Cardiac muscle cell (in vitro differentiated cells and primary cell): ENCODE results near the gene HOTAIR. TPM values are rescaled to one million over a fixed set of nuclear protein-coding genes. Genes with fewer than 3 reads are reported as not detected.

ENCODE experiments used
- DNase-seq, 2 donors: peaks; one replicate each; pipeline versions ENCODE4 v3.0.0 to v3.0.0-alpha.2; 2010 to 2017; ENCODE audit warnings: low read depth in 1 of 2, low spot score in 1 of 2
- H3K27ac ChIP-seq: fragments of 200-600 bp; sonication (generic); 2 replicates; pipeline ENCODE4 v1.5.1; 2016
- H3K27me3 ChIP-seq: fragments of 200-600 bp; sonication (generic); 2 replicates; pipeline ENCODE4 v1.6.0; 2016; ENCODE audit warnings: control low read depth
- H3K36me3 ChIP-seq: fragments of 200-600 bp; sonication (generic); 2 replicates; pipeline ENCODE4 v1.5.1; 2016; ENCODE audit warnings: control low read depth
- H3K4me1 ChIP-seq: fragments of 200-600 bp; sonication (generic); 2 replicates; pipeline ENCODE4 v1.8.1; 2017; ENCODE audit warnings: low read depth, mild to moderate bottlenecking, mixed run types
- H3K4me3 ChIP-seq: fragments of 200-600 bp; sonication (generic); 2 replicates; pipeline ENCODE4 v1.5.1; 2016; ENCODE audit warnings: mild to moderate bottlenecking
- H3K9me3 ChIP-seq: fragments of 200-600 bp; sonication (generic); 2 replicates; pipeline ENCODE4 v1.5.1; 2017; ENCODE audit warnings: low read depth, mild to moderate bottlenecking, control low read depth
- polyA plus RNA-seq: library from polyadenylated mRNA; unstranded; fragments of >200 nt; fragmentation: Nextera tagmentation; extraction: Ambion mirVana; gene quantifications from 2 replicates; pipeline ENCODE4 v1.2.1, GENCODE V29; 2016
- total RNA-seq: library from RNA; depleted of rRNA; stranded (reverse); fragments of >200 nt; gene quantifications from 2 replicates; pipeline ENCODE4 v1.2.3, GENCODE V29; 2016
- TF ChIP-seq, protein P1 (sequence below): IDR thresholded peaks from 2 replicates; pipeline ENCODE4 v1.5.1; 2012; ENCODE audit warnings: low read depth, mild to moderate bottlenecking, low read length

The HOTAIR gene
- total and polyA plus RNA-seq, 2 experiments from 2014 or later: not detected

DNA sequence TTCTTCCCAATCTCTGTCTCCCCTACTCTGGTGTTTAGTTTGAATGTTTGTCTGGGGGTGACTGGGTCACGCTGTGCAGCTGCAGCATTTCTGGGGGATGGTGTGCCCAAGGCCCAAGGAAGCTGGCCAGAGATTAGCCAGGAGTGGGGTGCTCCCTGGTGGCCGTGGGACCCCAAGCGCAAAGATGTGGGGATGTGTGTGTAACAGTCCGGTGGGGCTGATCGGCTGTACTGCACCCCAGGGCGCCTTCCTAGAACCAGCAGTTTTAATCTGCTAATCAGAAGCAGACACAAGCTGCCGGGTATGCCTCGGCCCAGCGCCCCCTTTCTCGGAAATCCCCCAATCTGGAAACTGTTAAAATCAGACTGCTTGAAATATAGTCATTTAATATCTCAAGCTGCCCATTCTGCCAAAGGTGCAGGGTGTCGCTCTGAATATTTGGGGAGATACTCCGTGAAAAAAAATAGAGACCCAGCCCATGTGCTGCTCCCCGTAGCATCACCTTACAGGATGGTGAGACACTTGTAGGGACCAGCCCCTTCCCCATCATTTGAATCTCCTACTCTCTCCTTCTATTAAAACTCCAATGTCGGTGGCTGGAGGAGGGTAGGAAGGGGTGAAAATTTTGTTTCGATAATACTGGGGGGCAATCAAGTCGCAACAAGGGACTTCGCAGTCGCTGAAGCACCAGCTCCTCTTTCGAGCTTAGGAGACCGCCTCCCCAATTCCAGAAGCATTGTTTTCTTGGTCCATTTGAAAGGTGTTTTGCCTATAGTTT is 29.5 kb upstream of the HOTAIR start:
- H3K36me3 ChIP-seq: no peaks in the 10 kb centered on the region
- no peaks in the 10 kb centered on the region for H3K4me1 ChIP-seq
- no peak for DNase-seq
- no peaks in the 10 kb centered on the region for H3K9me3 ChIP-seq
- H3K27me3 ChIP-seq: peaks cover 100% of the 10 kb centered on the region
- no peak overlapping the region for H3K27ac ChIP-seq
- TF ChIP-seq, protein P1, sequence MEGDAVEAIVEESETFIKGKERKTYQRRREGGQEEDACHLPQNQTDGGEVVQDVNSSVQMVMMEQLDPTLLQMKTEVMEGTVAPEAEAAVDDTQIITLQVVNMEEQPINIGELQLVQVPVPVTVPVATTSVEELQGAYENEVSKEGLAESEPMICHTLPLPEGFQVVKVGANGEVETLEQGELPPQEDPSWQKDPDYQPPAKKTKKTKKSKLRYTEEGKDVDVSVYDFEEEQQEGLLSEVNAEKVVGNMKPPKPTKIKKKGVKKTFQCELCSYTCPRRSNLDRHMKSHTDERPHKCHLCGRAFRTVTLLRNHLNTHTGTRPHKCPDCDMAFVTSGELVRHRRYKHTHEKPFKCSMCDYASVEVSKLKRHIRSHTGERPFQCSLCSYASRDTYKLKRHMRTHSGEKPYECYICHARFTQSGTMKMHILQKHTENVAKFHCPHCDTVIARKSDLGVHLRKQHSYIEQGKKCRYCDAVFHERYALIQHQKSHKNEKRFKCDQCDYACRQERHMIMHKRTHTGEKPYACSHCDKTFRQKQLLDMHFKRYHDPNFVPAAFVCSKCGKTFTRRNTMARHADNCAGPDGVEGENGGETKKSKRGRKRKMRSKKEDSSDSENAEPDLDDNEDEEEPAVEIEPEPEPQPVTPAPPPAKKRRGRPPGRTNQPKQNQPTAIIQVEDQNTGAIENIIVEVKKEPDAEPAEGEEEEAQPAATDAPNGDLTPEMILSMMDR: no peak
- no peak overlapping the region for H3K4me3 ChIP-seq

DNA sequence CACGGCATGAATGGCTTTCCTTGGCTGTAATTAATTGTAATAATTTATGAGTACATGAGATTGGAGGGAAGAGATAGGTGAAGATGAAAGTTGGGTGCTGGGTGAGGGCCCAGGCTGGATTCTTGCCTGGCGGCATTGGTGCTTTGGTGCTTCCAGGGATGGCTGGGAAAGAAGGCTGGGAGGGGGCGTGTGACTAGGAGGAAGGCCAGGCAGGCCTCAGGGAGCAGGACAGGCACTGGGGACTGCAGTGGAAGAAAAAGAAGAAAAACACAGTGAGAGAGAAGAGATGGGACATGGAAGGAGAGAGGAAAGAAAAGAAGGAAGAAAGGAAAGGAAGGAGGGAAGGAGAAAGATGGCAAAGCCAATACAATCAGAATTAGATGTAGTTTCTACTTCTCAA is 28.9 kb upstream of the HOTAIR start:
- no peak overlapping the region for H3K4me3 ChIP-seq
- H3K9me3 ChIP-seq: no peaks in the 10 kb centered on the region
- TF ChIP-seq, protein P1: no peak
- no peaks in the 10 kb centered on the region for H3K4me1 ChIP-seq
- DNase-seq: no peak
- no peak overlapping the region for H3K27ac ChIP-seq
- peaks cover 100% of the 10 kb centered on the region for H3K27me3 ChIP-seq
- H3K36me3 ChIP-seq: no peaks in the 10 kb centered on the region

DNA sequence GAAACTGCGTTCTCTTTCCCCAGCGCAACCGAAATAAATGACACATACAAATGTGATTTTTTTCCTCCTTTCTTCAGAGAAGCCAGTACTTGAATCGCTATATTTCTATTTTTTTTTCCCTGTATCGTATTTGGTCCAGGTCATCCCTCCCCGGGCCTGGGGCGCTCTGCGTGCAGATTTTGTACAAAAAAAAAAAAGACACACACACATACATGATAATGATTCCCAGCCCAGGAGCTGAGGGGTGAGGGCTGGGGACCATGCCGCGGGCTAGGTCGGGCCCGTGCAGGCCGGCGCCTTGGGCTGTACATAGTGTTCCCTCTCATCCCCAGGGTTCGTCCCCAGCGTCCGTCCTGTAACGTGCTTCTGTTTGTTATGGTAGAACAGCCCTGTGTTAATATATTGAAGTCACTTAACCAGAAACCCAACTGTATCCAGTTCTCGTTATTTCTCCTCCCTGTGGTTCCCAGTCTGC is 28.2 kb upstream of the HOTAIR start:
- TF ChIP-seq, protein P1: no peak
- Histone ChIP-seq H3K4me3 (no peak overlapping the region), H3K27ac (no peak overlapping the region), H3K36me3 (no peaks in the 10 kb centered on the region), H3K4me1 (no peaks in the 10 kb centered on the region), H3K9me3 (no peaks in the 10 kb centered on the region), H3K27me3 (peaks cover 100% of the 10 kb centered on the region)
- DNase-seq: no peak

DNA sequence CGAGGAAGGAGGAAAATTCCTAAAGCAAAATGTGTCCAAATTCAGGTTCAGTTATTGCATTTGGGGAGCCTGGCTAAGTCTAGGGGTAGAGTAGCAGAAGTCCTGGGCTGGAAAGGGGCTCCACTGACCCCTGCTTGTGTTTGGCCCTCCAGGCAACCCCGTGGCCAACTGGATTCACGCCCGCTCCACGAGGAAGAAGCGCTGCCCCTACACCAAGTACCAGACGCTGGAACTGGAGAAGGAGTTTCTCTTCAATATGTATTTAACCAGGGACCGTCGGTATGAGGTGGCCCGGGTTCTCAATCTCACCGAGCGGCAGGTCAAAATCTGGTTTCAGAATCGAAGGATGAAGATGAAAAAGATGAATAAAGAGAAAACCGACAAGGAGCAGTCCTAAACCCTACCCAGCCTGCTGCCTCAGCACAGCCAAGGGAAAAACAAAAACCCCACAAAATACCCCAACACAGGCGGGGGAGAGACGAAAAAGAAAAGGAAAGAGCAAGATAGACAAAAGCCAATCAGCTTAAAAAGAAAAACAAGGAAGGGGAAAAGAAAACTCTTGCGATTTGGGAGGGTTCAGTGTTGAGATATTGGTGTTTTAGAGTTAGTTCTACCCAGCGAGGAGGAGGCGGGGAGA is 27.6 kb upstream of the HOTAIR start:
- Histone ChIP-seq H3K4me1 (no peaks in the 10 kb centered on the region), H3K4me3 (no peak overlapping the region), H3K36me3 (no peaks in the 10 kb centered on the region), H3K27me3 (peaks cover 100% of the 10 kb centered on the region), H3K9me3 (no peaks in the 10 kb centered on the region), H3K27ac (no peak overlapping the region)
- TF ChIP-seq, protein P1: no peak
- DNase-seq: no peak

DNA sequence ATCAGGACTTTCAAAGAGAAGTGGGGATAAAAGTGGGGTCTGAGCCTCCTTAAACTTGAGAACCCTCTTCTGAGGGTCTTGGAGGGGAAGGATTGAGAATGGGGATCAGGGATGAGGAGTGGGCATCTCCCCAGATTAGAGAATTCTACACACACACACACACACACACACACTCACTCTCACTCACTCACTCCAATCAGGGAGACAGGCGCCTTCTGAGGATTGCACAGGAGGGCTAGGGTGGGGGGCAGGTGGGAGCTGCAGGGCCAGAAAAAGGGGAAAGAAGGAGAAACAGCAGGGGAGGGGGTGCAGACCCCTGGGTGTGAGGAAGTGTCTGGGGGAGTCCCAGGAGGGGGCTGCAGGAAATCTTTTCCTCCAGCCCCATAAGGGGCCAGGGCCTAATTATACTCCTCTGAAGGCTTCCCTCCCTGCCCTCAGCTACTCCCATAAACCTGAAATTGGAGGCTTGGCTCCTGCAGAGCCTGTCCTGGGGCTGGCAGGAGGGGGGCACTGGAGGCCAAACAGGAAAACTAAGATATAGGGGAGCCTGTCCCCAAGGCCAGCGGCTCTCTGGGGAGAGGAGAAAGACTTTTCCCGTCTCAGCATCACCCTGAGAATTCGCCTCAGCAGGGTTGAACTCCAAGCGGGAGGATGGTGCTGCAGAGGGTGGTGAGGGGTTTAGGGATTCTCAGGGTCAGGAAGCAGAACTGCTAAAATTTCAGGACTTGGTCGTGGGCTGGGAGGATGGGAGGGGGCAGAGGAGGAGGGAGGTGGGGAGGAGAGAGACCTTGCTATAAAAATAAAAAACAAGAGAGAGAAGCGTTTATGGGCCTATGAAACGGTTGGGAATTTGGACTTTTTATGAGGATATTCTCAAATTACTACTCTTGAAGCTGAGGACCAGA is 26.8 kb upstream of the HOTAIR start:
- H3K4me3 ChIP-seq: no peak overlapping the region

More for the DNA sequence above, 26.8 kb upstream of the HOTAIR start:
- H3K27me3 ChIP-seq: peaks cover 100% of the 10 kb centered on the region
- no peak for DNase-seq
- H3K36me3 ChIP-seq: no peaks in the 10 kb centered on the region
- no peaks in the 10 kb centered on the region for H3K9me3 ChIP-seq
- TF ChIP-seq, protein P1: no peak
- no peak overlapping the region for H3K27ac ChIP-seq
- H3K4me1 ChIP-seq: no peaks in the 10 kb centered on the region
